KG1 (cell line): ENCODE data around the gene CACNA2D3.

Experiments
- DNase-seq: peaks from one replicate; lab custom pipeline; 2025; lab: John Stamatoyannopoulos, UW

The CACNA2D3 gene

GRCh38 chr3:54171509-54171908 is 49.2 kb downstream of the CACNA2D3 start:
- no peak for DNase-seq

- DNase-seq: no peak
These were observed 49.6 kb downstream of the CACNA2D3 start for GRCh38 chr3:54171951-54172350.

GRCh38 chr3:54173371-54173770 is 51.0 kb downstream of the CACNA2D3 start:
- DNase-seq: no peak

- no peak for DNase-seq
These were observed 53.8 kb downstream of the CACNA2D3 start for GRCh38 chr3:54176106-54176505.

- no peak for DNase-seq
These were observed 55.5 kb downstream of the CACNA2D3 start for GRCh38 chr3:54177816-54178215.

GRCh38 chr3:54178376-54178775 is 56.0 kb downstream of the CACNA2D3 start:
- no peak for DNase-seq

GRCh38 chr3:54180921-54181320 is 58.6 kb downstream of the CACNA2D3 start:
- no peak for DNase-seq

GRCh38 chr3:54182242-54182641 is 59.9 kb downstream of the CACNA2D3 start:
- no peak for DNase-seq

- no peak for DNase-seq
These were observed 63.4 kb downstream of the CACNA2D3 start for GRCh38 chr3:54185740-54186139.

GRCh38 chr3:54188176-54188791 is 65.9 kb downstream of the CACNA2D3 start:
- peak; percentile 1 for DNase-seq

GRCh38 chr3:54191220-54191619 is 68.9 kb downstream of the CACNA2D3 start:
- DNase-seq: no peak

- no peak for DNase-seq
These were observed 69.7 kb downstream of the CACNA2D3 start for GRCh38 chr3:54192026-54192425.

- DNase-seq: no peak
These were observed 70.7 kb downstream of the CACNA2D3 start for GRCh38 chr3:54193093-54193492.

GRCh38 chr3:54196360-54196991 is 74.1 kb downstream of the CACNA2D3 start:
- DNase-seq: no peak

GRCh38 chr3:54197509-54197908 is 75.2 kb downstream of the CACNA2D3 start:
- DNase-seq: no peak

GRCh38 chr3:54198556-54198955 is 76.2 kb downstream of the CACNA2D3 start:
- no peak for DNase-seq

GRCh38 chr3:54202054-54202453 is 79.7 kb downstream of the CACNA2D3 start:
- DNase-seq: no peak

- no peak for DNase-seq
These were observed 80.4 kb downstream of the CACNA2D3 start for GRCh38 chr3:54202651-54203248.

GRCh38 chr3:54206874-54207273 is 84.5 kb downstream of the CACNA2D3 start:
- DNase-seq: no peak

- DNase-seq: no peak
These were observed 88.7 kb downstream of the CACNA2D3 start for GRCh38 chr3:54211097-54211496.

- no peak for DNase-seq
These were observed 90.4 kb downstream of the CACNA2D3 start for GRCh38 chr3:54212723-54213122.

GRCh38 chr3:54213907-54214306 is 91.6 kb downstream of the CACNA2D3 start:
- DNase-seq: no peak

- no peak for DNase-seq
These were observed 92.5 kb downstream of the CACNA2D3 start for GRCh38 chr3:54214845-54215244.

GRCh38 chr3:54215521-54215920 is 93.2 kb downstream of the CACNA2D3 start:
- no peak for DNase-seq
